Measurements from ENCODE around the gene ATXN1.

The ATXN1 gene

DNA sequence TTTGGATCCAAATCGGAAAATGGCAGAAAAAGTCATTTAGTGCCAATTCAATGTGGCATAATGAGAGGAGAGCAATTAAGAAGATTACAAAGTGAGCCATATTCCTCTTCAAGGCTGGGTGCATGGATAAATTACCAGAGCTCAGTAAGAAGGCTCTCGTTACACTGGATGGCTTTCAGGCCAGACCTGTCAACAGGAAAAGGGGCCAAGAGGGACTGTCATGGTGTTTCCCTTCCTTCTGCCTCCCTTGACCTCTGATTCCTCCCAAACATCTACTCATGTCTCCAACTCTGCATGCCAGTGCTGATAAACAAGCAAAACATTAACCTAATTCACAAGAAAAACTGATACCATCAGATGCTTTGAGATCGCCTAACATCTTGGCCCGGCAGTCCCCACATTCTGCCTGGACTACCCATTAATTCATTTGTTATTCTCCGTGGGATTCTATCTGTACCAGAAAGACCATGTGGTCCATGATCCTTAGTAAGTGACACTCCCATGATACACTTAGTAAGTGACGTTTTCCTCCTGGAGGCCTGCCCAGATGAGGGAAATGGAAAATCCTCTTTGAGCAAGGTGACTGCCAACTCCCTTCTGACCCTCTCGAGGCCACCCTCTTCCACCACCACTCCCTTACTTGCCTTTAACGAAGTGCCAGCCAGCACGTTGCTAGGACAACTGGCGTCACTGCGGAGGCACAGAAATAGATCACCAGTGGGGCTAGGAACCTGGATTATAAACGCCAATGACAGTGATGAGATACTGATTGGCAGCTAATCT, 283.7 kb downstream of the ATXN1 start:
- no peaks in the 10 kb centered on the region for H3K27me3 ChIP-seq (ENCODE audit: low read length)
- H3K36me3 ChIP-seq (ENCODE audit: low read length): no peaks in the 10 kb centered on the region
- no peaks in the 10 kb centered on the region for H3K79me2 ChIP-seq (ENCODE audit: insufficient read depth, low read length)
- TF ChIP-seq CTCF (IDR thresholded peaks at IDR 0.05; ENCODE audit: insufficient read depth, low read length, poor library complexity, severe bottlenecking) (no peak), EZH2phosphoT487 (conservative IDR thresholded peaks at IDR 0.05; ENCODE audit: low read length) (no peak)
- H3K4me3 ChIP-seq (ENCODE audit: insufficient read depth, low read length, poor library complexity, severe bottlenecking): no peak overlapping the region
- no peaks in the 10 kb centered on the region for H3K9me3 ChIP-seq (ENCODE audit: insufficient read depth, low read length)
- no peak overlapping the region for H3K4me2 ChIP-seq (ENCODE audit: low read depth, low read length, poor library complexity, severe bottlenecking)
- no peaks in the 10 kb centered on the region for H4K20me1 ChIP-seq (ENCODE audit: low read depth, low read length)
- H3K27ac ChIP-seq (ENCODE audit: low read depth, low read length): no peak overlapping the region
- H2AFZ ChIP-seq (ENCODE audit: low read depth, low read length, severe bottlenecking): no peak overlapping the region
- no peaks in the 10 kb centered on the region for H3K9me2 ChIP-seq (replicated peaks; ENCODE audit: insufficient read depth, low read length)
- no peak overlapping the region for H3K9ac ChIP-seq (ENCODE audit: low read length)
- H3F3A ChIP-seq (ENCODE audit: insufficient read depth): no peaks in the 10 kb centered on the region

DNA sequence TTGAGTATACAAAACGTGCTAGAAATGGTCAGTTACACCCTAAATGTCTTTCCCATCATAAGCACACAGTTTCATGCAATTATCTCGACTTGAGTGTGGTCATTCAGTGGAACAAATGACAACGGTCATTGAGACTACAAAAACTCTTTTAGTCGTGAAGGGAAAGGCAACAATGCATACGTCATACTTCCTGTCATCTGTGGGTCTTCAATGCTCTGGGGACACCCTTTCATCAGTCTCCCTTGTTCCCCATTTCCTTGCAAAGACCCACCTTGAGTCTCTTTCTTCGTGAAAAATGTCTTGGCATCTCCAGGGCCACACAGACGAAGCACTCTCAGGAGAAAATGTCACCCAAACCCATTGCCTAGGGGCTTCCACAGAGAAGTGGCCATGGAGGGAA, 284.4 kb downstream of the ATXN1 start:
- H3K4me3 ChIP-seq (ENCODE audit: insufficient read depth, low read length, poor library complexity, severe bottlenecking): no peak overlapping the region
- no peaks in the 10 kb centered on the region for H3K9me2 ChIP-seq (replicated peaks; ENCODE audit: insufficient read depth, low read length)
- no peak overlapping the region for H3K4me2 ChIP-seq (ENCODE audit: low read depth, low read length, poor library complexity, severe bottlenecking)
- H4K20me1 ChIP-seq (ENCODE audit: low read depth, low read length): no peaks in the 10 kb centered on the region
- no peaks in the 10 kb centered on the region for H3K36me3 ChIP-seq (ENCODE audit: low read length)
- H3K27me3 ChIP-seq (ENCODE audit: low read length): no peaks in the 10 kb centered on the region
- no peaks in the 10 kb centered on the region for H3K79me2 ChIP-seq (ENCODE audit: insufficient read depth, low read length)
- H3K9ac ChIP-seq (ENCODE audit: low read length): no peak overlapping the region
- no peaks in the 10 kb centered on the region for H3K9me3 ChIP-seq (ENCODE audit: insufficient read depth, low read length)
- H3K27ac ChIP-seq (ENCODE audit: low read depth, low read length): no peak overlapping the region
- TF ChIP-seq CTCF (IDR thresholded peaks at IDR 0.05; ENCODE audit: insufficient read depth, low read length, poor library complexity, severe bottlenecking) (no peak), EZH2phosphoT487 (conservative IDR thresholded peaks at IDR 0.05; ENCODE audit: low read length) (no peak)
- no peaks in the 10 kb centered on the region for H3F3A ChIP-seq (ENCODE audit: insufficient read depth)
- no peak overlapping the region for H2AFZ ChIP-seq (ENCODE audit: low read depth, low read length, severe bottlenecking)

DNA sequence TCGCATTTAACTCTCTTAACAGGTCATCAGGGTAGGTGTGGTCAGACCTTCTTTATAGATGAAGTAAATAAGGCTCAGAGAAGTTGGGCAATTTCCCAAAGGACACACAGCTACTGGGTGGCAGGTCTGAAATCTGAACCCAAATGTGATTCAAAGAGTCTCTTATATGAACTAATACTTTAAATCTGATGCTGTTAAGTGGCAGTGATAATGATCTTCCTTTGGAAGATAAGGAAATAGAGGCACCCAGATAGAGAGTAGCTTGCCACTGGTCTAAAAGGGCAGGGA, 285.8 kb downstream of the ATXN1 start:
- H3K27ac ChIP-seq (ENCODE audit: low read depth, low read length): no peak overlapping the region
- no peak overlapping the region for H3K9ac ChIP-seq (ENCODE audit: low read length)
- no peaks in the 10 kb centered on the region for H3K9me2 ChIP-seq (replicated peaks; ENCODE audit: insufficient read depth, low read length)
- no peaks in the 10 kb centered on the region for H4K20me1 ChIP-seq (ENCODE audit: low read depth, low read length)
- no peaks in the 10 kb centered on the region for H3K9me3 ChIP-seq (ENCODE audit: insufficient read depth, low read length)
- H3K4me2 ChIP-seq (ENCODE audit: low read depth, low read length, poor library complexity, severe bottlenecking): no peak overlapping the region
- no peaks in the 10 kb centered on the region for H3K27me3 ChIP-seq (ENCODE audit: low read length)
- no peaks in the 10 kb centered on the region for H3F3A ChIP-seq (ENCODE audit: insufficient read depth)
- TF ChIP-seq CTCF (IDR thresholded peaks at IDR 0.05; ENCODE audit: insufficient read depth, low read length, poor library complexity, severe bottlenecking) (no peak), EZH2phosphoT487 (conservative IDR thresholded peaks at IDR 0.05; ENCODE audit: low read length) (no peak)
- no peaks in the 10 kb centered on the region for H3K79me2 ChIP-seq (ENCODE audit: insufficient read depth, low read length)
- H3K4me3 ChIP-seq (ENCODE audit: insufficient read depth, low read length, poor library complexity, severe bottlenecking): no peak overlapping the region
- no peaks in the 10 kb centered on the region for H3K36me3 ChIP-seq (ENCODE audit: low read length)
- H2AFZ ChIP-seq (ENCODE audit: low read depth, low read length, severe bottlenecking): no peak overlapping the region
